Brain microvascular endothelial cell (primary cell): ENCODE measurements around the gene LRP1.

ENCODE experiments used
- DNase-seq: peaks from one replicate; pipeline ENCODE4 v3.0.0-alpha.2; 2020
- H3K27ac ChIP-seq: fragments of 250-450 bp; sonication (Bioruptor Pico); 2 replicates; pipeline ENCODE4 v1.5.1; 2020; ENCODE audit warnings: mild to moderate bottlenecking, moderate library complexity
- H3K27me3 ChIP-seq: fragments of 250-450 bp; sonication (Bioruptor Pico); replicated peaks from 2 replicates; pipeline ENCODE4 v1.5.1; 2020; ENCODE audit warnings: mild to moderate bottlenecking
- H3K36me3 ChIP-seq: fragments of 250-450 bp; sonication (Bioruptor Pico); replicated peaks from 2 replicates; pipeline ENCODE4 v1.5.1; 2020; ENCODE audit warnings: mild to moderate bottlenecking
- H3K4me3 ChIP-seq: 2 replicates; pipeline ENCODE4 v1.5.1; 2011; ENCODE audit warnings: low read depth, mild to moderate bottlenecking, control low read depth, low read length, moderate library complexity
- in situ Hi-C: cut with HindIII; loops from 2 replicates; pipeline ENCODE4 v1.10.0; 2017; ENCODE audit warnings: low sequenced_read_pairs, low pct_ligation_motif_present
- TF ChIP-seq, protein P1 (sequence below): IDR thresholded peaks from 2 replicates; pipeline ENCODE4 v1.5.1; 2011; ENCODE audit warnings: low read depth, mild to moderate bottlenecking, moderate library complexity, low read length, control low read depth, inconsistent platforms; ENCODE audit errors: missing control alignments

LRP1 gene

DNA sequence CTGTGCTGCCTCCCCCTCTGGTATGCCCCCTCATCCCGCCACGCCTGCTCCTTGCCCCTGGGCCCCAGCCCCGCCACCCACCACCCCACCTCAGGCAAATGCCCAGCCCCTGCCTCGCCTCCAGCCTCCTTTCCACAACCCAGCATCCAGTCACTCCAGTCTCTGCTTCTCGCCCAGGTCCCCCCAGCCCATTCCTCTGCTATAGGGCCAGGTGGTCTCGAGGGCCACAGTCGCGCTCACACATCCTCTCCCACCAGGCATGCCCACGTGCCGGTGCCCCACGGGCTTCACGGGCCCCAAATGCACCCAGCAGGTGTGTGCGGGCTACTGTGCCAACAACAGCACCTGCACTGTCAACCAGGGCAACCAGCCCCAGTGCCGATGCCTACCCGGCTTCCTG lies 82.2 kb downstream of the LRP1 start:
- TF ChIP-seq, protein P1, sequence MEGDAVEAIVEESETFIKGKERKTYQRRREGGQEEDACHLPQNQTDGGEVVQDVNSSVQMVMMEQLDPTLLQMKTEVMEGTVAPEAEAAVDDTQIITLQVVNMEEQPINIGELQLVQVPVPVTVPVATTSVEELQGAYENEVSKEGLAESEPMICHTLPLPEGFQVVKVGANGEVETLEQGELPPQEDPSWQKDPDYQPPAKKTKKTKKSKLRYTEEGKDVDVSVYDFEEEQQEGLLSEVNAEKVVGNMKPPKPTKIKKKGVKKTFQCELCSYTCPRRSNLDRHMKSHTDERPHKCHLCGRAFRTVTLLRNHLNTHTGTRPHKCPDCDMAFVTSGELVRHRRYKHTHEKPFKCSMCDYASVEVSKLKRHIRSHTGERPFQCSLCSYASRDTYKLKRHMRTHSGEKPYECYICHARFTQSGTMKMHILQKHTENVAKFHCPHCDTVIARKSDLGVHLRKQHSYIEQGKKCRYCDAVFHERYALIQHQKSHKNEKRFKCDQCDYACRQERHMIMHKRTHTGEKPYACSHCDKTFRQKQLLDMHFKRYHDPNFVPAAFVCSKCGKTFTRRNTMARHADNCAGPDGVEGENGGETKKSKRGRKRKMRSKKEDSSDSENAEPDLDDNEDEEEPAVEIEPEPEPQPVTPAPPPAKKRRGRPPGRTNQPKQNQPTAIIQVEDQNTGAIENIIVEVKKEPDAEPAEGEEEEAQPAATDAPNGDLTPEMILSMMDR, result no peak
- no peak overlapping the region for H3K27ac ChIP-seq
- peaks cover 7% of the 10 kb centered on the region for H3K27me3 ChIP-seq
- peaks cover 63% of the 10 kb centered on the region for H3K36me3 ChIP-seq
- in situ Hi-C loops, result no loop called here
- H3K4me3 ChIP-seq, result no peak overlapping the region
- no peak for DNase-seq

DNA sequence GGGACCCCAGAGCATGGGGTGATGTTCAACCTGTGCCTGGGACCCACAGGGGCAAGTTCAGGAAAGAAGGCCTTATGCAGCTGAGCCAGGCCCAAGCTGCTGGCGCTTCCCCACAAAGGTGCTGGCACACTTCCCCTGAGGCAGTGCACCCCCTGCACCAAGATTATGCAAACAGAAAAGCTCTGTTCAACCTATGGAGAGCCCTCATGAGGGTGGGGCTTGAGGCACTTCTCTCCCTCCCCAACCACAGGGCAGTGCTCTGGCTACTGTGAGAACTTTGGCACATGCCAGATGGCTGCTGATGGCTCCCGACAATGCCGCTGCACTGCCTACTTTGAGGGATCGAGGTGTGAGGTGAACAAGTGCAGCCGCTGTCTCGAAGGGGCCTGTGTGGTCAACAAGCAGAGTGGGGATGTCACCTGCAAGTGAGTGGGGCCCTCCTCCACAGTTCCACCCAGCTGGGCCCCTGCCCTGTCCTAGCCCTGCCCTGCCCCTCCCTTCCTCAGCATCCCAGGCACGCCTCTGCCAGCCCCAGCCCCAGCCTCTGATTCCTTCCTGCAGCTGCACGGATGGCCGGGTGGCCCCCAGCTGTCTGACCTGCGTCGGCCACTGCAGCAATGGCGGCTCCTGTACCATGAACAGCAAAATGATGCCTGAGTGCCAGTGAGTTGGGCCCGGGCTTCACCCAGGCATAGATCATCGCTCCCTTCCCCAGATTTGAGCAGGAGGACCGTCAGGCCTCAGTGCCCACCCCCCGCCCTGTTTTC lies 82.8 kb downstream of the LRP1 start:
- in situ Hi-C loops, result no loop called here
- peaks cover 56% of the 10 kb centered on the region for H3K36me3 ChIP-seq
- no peak overlapping the region for H3K27ac ChIP-seq
- TF ChIP-seq, protein P1, result no peak
- H3K4me3 ChIP-seq, result no peak overlapping the region
- no peak for DNase-seq
- peaks cover 14% of the 10 kb centered on the region for H3K27me3 ChIP-seq

DNA sequence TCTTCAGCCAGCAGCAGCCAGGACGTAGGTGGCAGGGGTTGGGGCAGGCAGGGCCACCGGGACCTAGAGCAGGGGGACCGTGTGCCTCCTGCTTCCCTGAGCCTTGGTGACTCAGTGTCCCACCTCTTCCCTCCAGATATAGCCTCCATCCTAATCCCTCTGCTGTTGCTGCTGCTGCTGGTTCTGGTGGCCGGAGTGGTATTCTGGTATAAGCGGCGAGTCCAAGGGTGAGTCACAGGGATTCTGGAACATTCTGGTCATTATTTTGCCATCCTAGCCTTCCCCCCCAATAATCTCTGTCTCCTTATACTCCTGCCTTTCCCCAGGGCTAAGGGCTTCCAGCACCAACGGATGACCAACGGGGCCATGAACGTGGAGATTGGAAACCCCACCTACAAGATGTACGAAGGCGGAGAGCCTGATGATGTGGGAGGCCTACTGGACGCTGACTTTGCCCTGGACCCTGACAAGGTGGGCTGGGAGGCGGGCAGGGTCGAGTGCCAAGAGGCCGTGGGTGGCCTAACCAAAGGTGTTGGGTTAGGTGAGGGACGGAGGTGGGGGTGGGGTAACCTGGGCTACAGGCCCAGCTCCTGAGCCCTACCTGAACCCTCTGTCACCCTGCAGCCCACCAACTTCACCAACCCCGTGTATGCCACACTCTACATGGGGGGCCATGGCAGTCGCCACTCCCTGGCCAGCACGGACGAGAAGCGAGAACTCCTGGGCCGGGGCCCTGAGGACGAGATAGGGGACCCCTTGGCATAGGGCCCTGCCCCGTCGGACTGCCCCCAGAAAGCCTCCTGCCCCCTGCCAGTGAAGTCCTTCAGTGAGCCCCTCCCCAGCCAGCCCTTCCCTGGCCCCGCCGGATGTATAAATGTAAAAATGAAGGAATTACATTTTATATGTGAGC lies 83.8 kb downstream of the LRP1 start:
- in situ Hi-C loops, result no loop called here
- no peak for DNase-seq
- Histone ChIP-seq H3K36me3 (peaks cover 48% of the 10 kb centered on the region), H3K27ac (no peak overlapping the region), H3K27me3 (peaks cover 20% of the 10 kb centered on the region), H3K4me3 (no peak overlapping the region)
- TF ChIP-seq, protein P1, result peak; percentile 31

DNA sequence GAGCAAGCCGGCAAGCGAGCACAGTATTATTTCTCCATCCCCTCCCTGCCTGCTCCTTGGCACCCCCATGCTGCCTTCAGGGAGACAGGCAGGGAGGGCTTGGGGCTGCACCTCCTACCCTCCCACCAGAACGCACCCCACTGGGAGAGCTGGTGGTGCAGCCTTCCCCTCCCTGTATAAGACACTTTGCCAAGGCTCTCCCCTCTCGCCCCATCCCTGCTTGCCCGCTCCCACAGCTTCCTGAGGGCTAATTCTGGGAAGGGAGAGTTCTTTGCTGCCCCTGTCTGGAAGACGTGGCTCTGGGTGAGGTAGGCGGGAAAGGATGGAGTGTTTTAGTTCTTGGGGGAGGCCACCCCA lies 84.4 kb downstream of the LRP1 start:
- no peak overlapping the region for H3K4me3 ChIP-seq
- H3K36me3 ChIP-seq, result peaks cover 45% of the 10 kb centered on the region
- no peak overlapping the region for H3K27ac ChIP-seq
- H3K27me3 ChIP-seq, result peaks cover 26% of the 10 kb centered on the region
- DNase-seq, result no peak
- TF ChIP-seq, protein P1, result no peak
- in situ Hi-C loops, result no loop called here

DNA sequence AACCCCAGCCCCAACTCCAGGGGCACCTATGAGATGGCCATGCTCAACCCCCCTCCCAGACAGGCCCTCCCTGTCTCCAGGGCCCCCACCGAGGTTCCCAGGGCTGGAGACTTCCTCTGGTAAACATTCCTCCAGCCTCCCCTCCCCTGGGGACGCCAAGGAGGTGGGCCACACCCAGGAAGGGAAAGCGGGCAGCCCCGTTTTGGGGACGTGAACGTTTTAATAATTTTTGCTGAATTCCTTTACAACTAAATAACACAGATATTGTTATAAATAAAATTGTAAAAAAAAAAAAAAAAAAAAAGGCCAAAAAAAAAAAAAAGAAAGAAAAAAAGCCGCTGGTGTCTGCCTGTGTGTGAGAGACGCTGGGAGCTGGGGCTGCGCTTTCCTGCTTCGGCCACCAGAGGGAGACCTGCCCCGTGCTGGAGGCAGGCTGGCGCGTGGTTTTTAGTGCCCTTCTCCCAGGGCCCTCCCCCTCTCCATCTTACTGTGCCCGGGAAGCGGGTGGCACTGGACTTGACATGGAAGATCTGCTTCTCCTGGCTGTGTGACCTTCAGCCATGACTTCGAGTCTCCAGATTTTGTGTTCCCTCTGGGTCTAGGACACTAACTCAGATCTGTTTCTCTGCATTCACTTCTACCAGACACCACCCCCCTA lies 84.9 kb downstream of the LRP1 start:
- in situ Hi-C loops, result no loop called here
- Histone ChIP-seq H3K4me3 (no peak overlapping the region), H3K36me3 (peaks cover 40% of the 10 kb centered on the region), H3K27ac (no peak overlapping the region), H3K27me3 (peaks cover 27% of the 10 kb centered on the region)
- peak; percentile 82 for DNase-seq
- TF ChIP-seq, protein P1, result peak; percentile 96
